NT2/D1 (cell line): Measurements from ENCODE around the gene CTDP1.

Source experiments
- DNase-seq: peaks from one replicate; pipeline ENCODE4 v3.0.0-alpha.2; 2011; ENCODE audit warnings: low read depth, low spot score
- H3K27me3 ChIP-seq: 2 replicates; pipeline ENCODE4 v1.6.0; 2011; ENCODE audit warnings: mild to moderate bottlenecking; ENCODE audit not compliant: insufficient read length, insufficient read depth
- H3K36me3 ChIP-seq: 2 replicates; pipeline ENCODE4 v1.6.1; 2011; ENCODE audit warnings: mild to moderate bottlenecking, low read length, mixed read lengths; ENCODE audit not compliant: insufficient read depth, insufficient read length
- H3K4me1 ChIP-seq: 2 replicates; pipeline ENCODE4 v1.5.1; 2011; ENCODE audit not compliant: insufficient read depth, insufficient read length
- H3K4me3 ChIP-seq: 2 replicates; pipeline ENCODE4 v1.5.1; 2011; ENCODE audit warnings: low read depth; ENCODE audit not compliant: insufficient read length
- H3K9ac ChIP-seq: 2 replicates; pipeline ENCODE4 v1.6.0; 2011; ENCODE audit warnings: low read depth; ENCODE audit not compliant: insufficient read length
- H3K9me3 ChIP-seq: 2 replicates; pipeline ENCODE4 v1.5.1; 2011; ENCODE audit warnings: mild to moderate bottlenecking, low read length; ENCODE audit not compliant: insufficient read depth
- SUZ12 ChIP-seq: IDR thresholded peaks from 2 replicates; pipeline ENCODE4 v1.6.1; 2011; ENCODE audit not compliant: insufficient read length, insufficient read depth; ENCODE audit errors: extremely low read depth
- YY1 ChIP-seq: IDR thresholded peaks from 2 replicates; pipeline ENCODE4 v1.6.1; 2011; ENCODE audit not compliant: insufficient read length, insufficient read depth
- ZNF274 ChIP-seq: IDR thresholded peaks from 2 replicates; pipeline ENCODE4 v1.6.1; 2011; ENCODE audit warnings: mild to moderate bottlenecking, low read depth, low read length

CTDP1 gene, protein sequence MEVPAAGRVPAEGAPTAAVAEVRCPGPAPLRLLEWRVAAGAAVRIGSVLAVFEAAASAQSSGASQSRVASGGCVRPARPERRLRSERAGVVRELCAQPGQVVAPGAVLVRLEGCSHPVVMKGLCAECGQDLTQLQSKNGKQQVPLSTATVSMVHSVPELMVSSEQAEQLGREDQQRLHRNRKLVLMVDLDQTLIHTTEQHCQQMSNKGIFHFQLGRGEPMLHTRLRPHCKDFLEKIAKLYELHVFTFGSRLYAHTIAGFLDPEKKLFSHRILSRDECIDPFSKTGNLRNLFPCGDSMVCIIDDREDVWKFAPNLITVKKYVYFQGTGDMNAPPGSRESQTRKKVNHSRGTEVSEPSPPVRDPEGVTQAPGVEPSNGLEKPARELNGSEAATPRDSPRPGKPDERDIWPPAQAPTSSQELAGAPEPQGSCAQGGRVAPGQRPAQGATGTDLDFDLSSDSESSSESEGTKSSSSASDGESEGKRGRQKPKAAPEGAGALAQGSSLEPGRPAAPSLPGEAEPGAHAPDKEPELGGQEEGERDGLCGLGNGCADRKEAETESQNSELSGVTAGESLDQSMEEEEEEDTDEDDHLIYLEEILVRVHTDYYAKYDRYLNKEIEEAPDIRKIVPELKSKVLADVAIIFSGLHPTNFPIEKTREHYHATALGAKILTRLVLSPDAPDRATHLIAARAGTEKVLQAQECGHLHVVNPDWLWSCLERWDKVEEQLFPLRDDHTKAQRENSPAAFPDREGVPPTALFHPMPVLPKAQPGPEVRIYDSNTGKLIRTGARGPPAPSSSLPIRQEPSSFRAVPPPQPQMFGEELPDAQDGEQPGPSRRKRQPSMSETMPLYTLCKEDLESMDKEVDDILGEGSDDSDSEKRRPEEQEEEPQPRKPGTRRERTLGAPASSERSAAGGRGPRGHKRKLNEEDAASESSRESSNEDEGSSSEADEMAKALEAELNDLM

DNA sequence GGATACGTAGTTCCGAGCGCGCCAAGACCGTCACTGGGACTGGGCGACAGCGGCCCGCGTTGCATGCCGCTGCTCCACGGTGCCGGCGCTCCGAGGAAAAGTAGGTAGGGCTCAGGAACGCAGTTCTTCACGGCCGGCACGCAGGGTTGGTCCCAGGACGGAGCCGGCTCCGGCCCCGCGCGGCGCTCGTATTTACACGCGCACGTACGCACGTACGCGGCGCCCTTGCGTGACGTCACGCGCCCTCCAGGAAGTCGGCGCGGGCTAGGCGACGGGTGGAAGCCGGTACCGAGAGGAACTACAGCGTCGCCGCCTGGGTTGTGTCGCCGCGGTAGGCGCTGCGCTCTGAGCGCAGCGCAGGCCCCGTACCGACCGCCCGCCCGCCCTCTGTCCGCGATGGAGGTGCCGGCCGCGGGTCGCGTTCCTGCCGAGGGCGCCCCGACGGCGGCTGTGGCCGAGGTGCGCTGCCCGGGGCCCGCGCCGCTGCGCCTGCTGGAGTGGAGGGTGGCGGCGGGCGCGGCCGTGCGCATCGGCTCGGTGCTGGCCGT, at the start of gene CTDP1:
CTDP1 (plus strand) TSS at position 252 of the 548 bp plus-strand sequence; CDS start at position 397, 145 bp downstream.
- H3K9me3 ChIP-seq, result 0 out of 2 replicates have a peak, but pooled peaks cover 4% of the 10 kb centered on the region
- peak within 1 kb of the TSS; percentile 95 for H3K9ac ChIP-seq
- H3K36me3 ChIP-seq, result peaks cover 38% of the 10 kb centered on the region
- peaks cover 5% of the 10 kb centered on the region for H3K4me1 ChIP-seq
- no peaks in the 10 kb centered on the region for H3K27me3 ChIP-seq
- no peak for TF ChIP-seq YY1
- TF ChIP-seq ZNF274, result no peak
- no peak for TF ChIP-seq SUZ12
- peak; percentile 83 for DNase-seq
- H3K4me3 ChIP-seq, result peak within 1 kb of the TSS; percentile 92

DNA sequence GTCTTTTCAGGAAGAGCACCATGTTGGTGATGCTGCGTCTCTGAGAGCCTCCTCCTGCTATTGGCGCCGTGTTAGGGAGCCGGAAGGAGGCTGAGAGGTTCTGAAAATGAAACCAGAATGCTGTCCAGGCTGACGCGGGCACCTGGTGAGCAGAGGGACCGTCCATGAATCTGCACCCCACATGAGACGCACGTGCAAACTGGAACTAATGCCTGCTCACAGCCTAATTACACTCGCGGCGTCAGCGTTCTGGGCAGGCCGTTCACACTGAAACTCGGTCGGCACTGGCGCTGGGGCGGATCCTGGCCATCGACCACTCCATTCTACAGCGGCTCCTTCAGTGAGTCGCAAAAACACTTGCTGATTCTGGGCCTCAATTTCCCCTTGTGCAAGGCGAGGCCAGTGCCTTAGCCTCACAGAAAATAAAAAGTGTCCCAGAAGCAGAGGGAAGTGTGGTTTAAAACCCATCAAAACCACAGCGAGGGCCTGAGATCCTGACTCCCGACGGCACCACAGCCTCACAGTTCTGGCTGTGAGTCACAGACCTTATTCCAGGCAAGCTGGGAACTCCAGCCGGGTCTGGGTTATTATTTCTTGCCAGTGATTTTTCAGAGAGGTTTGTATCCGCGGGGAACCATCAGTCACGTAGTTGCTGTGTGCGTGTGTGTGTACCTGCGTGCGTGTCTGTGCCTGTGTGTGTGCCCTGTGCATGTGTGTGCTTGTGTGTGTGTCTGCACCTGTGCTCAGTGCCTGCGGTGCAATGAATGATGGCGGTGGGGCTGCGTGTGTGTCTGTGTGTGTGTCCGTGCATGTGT, 49.1 kb upstream of the CTDP1 start:
- Histone ChIP-seq H3K9ac (no peak overlapping the region), H3K9me3 (no peaks in the 10 kb centered on the region), H3K4me1 (no peaks in the 10 kb centered on the region), H3K27me3 (no peaks in the 10 kb centered on the region), H3K4me3 (no peak overlapping the region), H3K36me3 (no peaks in the 10 kb centered on the region)
- no peak for DNase-seq
- no peak for TF ChIP-seq SUZ12
- TF ChIP-seq YY1, result no peak
- no peak for TF ChIP-seq ZNF274

DNA sequence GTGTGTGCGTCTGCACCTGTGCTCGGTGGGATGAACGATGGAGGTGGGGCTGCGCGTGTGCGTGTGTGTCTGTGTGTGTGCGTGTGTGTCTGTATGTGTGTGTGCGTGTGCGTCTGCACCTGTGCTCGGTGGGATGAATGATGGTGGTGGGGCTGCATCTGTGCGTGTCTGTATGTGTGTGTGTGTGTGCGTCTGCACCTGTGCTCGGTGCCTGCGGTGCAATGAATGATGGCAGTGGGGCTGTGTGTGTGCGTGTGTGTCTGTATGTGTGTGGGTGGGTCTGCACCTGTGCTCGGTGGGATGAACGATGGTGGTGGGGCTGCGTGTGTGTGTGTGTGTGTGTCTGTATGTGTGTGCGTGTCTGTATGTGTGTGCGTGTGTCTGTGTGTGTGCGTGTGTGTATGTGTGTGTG, 48.5 kb upstream of the CTDP1 start:
- DNase-seq, result no peak
- no peak for TF ChIP-seq ZNF274
- no peak for TF ChIP-seq YY1
- no peak for TF ChIP-seq SUZ12
- Histone ChIP-seq H3K9me3 (no peaks in the 10 kb centered on the region), H3K36me3 (no peaks in the 10 kb centered on the region), H3K4me3 (no peak overlapping the region), H3K9ac (no peak overlapping the region), H3K4me1 (no peaks in the 10 kb centered on the region), H3K27me3 (no peaks in the 10 kb centered on the region)

DNA sequence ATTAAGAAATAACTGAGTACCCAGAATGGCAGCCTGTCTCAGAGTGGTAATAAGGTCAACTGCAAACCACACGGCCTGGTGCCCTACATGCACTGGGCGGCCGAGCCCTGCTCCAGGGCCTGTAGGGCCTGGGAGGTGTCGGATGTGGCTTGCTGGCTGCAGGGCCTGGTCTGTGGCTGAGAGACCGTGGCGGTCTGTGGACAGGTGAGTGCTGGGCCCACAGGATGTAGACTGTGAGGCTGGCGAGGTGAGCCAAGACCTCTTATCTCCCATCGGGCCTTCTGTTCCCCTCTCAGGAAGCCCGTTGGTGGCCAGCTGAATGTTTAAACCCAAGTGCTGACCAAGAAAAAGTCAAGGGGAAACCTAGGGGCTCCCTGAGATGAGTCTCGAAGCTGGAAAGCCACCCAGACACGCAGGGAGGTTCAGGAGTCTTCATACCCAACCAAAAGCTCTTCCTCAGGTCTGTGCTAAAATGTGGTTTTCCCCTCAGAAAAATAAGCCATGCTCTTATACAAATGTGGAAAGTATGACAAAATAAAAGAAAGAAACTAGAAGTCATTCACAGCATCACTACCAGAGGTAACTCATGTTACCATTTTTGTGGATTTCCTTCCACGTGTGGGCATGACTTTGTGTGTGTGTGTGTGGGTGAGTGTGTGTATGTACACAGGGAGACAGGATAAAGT, 47.7 kb upstream of the CTDP1 start:
- DNase-seq, result no peak
- no peaks in the 10 kb centered on the region for H3K9me3 ChIP-seq
- H3K4me1 ChIP-seq, result no peaks in the 10 kb centered on the region
- no peak overlapping the region for H3K4me3 ChIP-seq
- peaks cover under 1% of the 10 kb centered on the region for H3K27me3 ChIP-seq
- H3K36me3 ChIP-seq, result no peaks in the 10 kb centered on the region
- no peak overlapping the region for H3K9ac ChIP-seq
- TF ChIP-seq SUZ12 (no peak), YY1 (no peak), ZNF274 (no peak)

DNA sequence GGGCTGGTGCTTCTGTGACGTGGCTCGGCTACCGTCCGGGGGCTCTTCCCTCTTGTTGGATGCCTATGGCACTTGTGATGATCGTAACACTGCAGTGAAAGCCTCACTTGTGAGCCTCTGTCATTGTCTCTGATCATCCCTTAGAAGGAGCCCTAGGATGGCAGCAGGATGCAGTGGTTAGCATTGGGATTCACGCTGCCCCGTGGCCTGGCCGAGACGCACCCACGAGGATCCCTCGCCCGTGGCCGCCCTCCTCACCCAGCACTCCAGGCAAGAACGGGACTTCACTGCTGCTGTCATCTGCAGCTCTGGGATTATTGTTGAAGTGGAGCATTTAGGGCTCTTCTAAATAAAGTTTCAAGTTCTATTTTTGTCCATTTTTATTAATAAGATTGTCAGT, 46.8 kb upstream of the CTDP1 start:
- TF ChIP-seq YY1 (no peak), ZNF274 (no peak), SUZ12 (no peak)
- H3K4me3 ChIP-seq, result no peak overlapping the region
- no peaks in the 10 kb centered on the region for H3K9me3 ChIP-seq
- H3K4me1 ChIP-seq, result no peaks in the 10 kb centered on the region
- no peaks in the 10 kb centered on the region for H3K36me3 ChIP-seq
- peaks cover 9% of the 10 kb centered on the region for H3K27me3 ChIP-seq
- no peak overlapping the region for H3K9ac ChIP-seq
- DNase-seq, result no peak

DNA sequence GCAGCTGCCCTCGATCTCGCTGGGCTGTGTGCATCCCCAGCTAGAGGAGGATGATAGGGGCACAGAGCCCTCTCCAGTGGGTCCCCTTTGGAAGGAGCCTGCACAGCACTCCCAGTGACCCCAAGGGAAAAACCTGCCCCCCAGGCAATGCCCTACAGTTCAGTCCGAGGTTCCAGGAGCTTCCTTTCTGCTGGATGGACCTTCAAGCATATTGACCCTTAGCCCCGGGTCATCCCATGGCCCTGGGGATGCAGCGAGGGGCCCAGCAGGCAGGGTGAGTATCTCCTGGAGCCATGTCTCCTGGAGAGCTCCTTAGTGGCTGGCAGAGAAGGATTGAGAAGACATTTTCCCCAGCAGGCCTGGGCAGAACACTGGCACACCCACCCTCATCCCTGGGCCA, 45.4 kb upstream of the CTDP1 start:
- H3K4me3 ChIP-seq, result no peak overlapping the region
- no peak overlapping the region for H3K9ac ChIP-seq
- H3K9me3 ChIP-seq, result no peaks in the 10 kb centered on the region
- TF ChIP-seq SUZ12, result no peak
- no peak for TF ChIP-seq ZNF274
- TF ChIP-seq YY1, result no peak
- peaks cover 18% of the 10 kb centered on the region for H3K27me3 ChIP-seq
- DNase-seq, result no peak
- no peaks in the 10 kb centered on the region for H3K36me3 ChIP-seq
- H3K4me1 ChIP-seq, result no peaks in the 10 kb centered on the region
